Measurements from ENCODE around the gene ITIH6.
A peak's percentile ranks its signal among the peaks of the same experiment; 100 is the strongest.
"Not testable (repeated sequence)": the region's sequence is repeated elsewhere in the genome, so short reads cannot be mapped to it uniquely, and the experiment has no call there.

Gene ITIH6, protein sequence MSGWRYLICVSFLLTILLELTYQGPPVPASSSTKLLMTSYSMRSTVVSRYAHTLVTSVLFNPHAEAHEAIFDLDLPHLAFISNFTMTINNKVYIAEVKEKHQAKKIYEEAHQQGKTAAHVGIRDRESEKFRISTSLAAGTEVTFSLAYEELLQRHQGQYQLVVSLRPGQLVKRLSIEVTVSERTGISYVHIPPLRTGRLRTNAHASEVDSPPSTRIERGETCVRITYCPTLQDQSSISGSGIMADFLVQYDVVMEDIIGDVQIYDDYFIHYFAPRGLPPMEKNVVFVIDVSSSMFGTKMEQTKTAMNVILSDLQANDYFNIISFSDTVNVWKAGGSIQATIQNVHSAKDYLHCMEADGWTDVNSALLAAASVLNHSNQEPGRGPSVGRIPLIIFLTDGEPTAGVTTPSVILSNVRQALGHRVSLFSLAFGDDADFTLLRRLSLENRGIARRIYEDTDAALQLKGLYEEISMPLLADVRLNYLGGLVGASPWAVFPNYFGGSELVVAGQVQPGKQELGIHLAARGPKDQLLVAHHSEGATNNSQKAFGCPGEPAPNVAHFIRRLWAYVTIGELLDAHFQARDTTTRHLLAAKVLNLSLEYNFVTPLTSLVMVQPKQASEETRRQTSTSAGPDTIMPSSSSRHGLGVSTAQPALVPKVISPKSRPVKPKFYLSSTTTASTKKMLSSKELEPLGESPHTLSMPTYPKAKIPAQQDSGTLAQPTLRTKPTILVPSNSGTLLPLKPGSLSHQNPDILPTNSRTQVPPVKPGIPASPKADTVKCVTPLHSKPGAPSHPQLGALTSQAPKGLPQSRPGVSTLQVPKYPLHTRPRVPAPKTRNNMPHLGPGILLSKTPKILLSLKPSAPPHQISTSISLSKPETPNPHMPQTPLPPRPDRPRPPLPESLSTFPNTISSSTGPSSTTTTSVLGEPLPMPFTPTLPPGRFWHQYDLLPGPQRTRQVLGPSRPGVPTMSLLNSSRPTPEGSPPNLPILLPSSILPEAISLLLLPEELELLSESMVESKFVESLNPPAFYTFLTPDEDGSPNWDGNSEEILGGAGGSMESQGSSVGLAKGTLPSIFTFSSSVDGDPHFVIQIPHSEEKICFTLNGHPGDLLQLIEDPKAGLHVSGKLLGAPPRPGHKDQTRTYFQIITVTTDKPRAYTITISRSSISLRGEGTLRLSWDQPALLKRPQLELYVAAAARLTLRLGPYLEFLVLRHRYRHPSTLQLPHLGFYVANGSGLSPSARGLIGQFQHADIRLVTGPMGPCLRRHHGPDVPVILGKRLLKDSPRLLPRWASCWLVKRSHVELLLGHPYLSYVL

DNA sequence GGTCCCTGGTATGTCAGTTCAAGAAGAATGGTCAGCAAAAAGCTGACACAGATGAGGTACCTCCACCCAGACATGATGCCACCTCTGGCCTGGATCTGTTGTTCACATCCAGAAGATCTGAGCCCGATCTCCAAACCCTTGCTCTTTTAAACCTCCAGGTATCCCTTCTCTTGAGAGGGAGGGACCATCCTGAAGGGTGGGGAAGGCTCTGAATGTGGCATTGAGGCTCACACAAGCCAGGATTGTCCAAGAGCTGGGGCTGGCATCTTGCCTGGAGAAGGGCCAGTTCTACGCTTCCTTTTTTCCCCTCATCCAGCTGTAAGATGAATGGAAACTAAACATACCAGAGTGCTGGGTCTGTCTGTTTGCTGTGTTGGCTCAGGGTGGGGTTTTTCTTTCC, at the start of gene ITIH6:
Gene ITIH6 (minus strand): TSS at position 119 of the 400 bp plus-strand sequence. CDS start 45 bp downstream, at position 74.
- no peak for DNase-seq

DNA sequence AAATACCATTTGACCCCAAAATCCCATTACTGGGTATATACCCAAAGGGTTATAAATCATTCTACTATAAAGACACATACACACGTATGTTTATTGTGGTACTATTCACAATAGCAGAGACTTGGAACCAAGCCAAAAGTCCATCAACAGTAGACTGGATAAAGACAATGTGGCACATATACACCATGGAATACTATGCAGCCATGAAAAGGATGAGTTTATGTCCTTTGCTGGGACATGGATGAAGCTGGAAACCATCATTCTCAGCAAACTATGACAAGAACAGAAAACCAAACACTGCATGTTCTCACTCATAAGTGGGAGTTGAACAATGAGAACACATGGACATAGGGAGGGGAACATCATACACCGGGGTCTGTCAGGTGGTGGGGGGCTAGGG, 49.6 kb upstream of the ITIH6 start:
- not testable (repeated sequence) for DNase-seq

DNA sequence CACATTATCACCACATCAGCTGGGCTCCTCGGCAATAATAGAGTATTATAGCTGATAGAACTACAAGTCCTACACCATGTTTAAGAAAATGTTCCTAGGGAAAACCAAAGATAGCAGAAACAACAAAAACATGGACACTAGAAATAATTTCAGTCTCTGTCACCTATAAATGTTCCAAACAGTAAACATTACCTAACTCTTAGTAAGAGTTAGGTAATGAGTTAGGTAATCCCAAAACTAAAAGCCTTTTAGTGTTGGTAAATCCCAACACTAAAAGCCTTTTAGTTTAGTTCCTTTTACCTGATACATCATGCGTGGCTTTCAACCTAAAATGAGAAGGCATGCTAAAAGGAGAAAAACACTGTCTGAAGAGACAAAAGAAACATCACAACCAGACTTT, 45.0 kb upstream of the ITIH6 start:
- DNase-seq: no peak

DNA sequence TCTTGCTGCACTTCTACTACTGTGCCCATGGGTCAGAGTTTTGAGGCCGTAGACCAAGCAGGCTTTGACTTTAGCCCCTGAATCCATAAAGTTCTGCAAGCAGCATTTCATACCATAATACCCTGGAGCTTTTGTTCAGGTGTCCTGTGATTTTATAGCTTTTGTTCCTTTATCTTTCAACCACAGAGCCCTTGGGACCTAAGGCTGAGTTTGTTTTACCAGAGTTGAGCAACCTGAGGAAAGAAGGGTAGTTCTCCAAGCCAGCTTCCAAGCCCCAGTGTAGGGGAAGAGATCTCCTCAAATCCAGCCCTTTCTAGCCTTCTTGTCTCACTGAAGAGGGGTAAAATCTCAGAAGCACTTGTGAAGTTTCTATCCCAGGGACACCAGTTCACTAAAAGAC, 44.6 kb upstream of the ITIH6 start:
- DNase-seq: no peak

DNA sequence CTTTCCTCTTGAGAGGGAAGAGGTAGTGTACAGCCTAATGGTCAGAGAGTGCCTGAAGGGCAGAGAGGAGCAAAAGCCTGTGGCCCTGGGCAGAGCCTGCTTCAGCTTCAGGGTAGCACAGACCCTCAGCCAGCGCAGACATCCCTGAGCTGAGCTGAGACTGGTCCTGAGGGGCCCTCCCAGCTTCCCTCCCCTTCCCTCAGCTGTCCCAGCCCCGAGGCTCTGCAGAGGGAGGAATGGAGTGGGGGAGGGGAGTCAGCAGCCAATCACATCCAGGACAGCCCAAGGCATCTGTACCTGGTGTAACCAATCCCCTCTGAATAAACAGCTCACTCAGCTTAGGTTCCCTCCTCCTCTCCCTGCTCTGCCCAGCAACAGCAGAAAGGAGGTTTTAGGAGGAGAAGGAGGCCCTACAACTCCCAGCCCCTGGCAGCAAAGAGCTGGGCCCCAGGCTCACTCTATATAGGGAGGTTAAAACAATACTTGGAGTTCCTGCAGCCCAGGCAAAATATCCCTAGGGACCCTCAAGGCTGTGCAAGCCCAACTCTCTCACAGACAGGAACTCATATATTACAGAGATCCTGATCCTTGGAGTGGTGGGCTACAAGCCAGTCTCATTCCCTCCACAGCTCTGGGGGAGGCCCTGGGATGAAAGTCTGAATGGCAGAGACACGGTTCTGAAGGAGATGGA, 43.3 kb upstream of the ITIH6 start:
- DNase-seq: peak; percentile 7

DNA sequence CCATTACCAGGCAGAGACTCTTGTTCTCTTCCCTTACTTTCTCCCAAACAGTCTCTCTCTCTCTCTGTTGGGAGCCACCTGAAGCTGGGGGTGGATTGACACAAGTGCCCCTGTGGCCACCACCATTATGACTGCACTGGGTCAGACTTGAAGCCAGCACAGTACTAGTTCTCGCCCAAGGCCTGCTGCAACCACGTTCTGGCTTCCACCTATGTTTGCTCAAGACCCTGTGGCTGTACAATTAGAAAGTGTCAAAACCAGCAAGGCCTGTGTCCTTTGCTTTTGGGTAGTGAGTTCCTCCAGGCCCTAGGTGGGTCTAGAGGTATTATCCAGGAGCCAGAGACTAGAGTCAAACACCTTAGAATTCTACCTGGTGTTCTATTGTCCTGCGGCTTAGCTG, 40.5 kb upstream of the ITIH6 start:
- DNase-seq: no peak

DNA sequence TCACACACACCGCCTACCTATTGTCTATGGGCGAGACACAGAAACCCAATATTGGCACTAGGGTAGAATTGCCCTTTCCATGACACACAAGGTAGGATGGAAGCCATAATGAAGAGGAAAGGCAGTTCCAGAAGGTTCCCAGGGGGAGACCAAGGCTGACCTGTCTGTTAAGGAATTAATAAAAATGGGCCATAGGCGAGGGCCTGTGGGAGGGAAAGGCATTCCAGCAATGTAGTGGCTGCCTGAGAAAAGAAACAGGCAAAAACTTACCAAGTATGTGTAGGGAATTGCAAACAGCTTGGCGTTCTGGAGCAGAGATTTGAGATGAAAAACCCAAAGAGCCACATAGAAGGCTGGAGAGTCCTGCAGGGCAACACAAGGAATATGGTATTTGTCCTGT, 28.5 kb upstream of the ITIH6 start:
- peak; percentile 3 for DNase-seq

DNA sequence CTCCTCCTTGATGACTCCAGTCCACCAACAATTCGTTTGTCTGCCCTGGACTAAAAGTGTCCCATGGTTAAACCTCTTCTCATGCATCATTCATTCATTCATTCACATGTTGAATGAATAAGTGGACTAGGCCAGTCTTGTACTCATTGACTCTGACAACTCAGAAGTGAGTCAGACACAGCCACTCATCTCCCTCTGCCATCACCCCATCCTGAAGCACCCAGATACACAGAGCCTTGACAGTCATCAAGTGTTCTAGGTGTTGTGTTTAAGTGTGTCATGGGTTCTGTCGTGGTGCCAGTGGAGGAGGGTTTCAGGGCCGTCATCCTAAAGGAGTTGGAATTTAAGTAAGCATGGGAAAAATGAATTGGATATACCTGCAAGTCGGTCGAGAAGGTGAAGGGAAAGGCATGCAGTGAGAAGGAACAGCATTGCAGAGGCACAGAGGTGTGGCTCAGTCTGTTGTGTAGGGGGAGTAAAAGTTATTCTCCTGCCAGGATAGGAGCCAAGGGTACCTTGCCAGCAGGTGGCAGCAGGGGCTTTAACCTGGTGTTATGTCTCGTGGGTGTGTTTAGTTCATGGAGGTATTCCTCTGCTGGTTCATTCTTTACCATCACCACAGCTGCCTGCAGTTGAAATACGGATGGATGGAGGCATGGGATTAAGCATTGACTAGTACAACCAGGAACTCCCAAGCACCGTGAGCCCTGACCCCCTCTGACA, 27.8 kb upstream of the ITIH6 start:
- DNase-seq: no peak

DNA sequence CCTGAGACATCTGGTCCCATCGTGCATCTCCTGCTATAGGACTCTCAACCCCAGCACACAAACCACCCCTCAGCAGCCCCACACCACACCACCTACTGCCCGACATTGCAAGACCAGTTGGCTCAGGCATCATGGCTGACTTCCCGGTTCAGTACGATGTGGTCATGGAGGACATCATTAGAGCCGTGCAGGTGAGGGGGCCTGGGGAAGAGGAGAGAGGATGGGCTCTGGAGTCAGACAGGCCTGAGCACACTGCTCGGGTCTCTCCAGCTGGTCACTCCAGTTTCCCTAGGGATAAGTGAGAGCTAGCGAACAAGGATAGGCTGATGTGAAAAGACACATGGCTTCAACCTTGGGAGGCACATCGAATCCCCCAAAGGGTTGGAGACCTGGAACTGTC, 26.7 kb upstream of the ITIH6 start:
- DNase-seq: no peak

DNA sequence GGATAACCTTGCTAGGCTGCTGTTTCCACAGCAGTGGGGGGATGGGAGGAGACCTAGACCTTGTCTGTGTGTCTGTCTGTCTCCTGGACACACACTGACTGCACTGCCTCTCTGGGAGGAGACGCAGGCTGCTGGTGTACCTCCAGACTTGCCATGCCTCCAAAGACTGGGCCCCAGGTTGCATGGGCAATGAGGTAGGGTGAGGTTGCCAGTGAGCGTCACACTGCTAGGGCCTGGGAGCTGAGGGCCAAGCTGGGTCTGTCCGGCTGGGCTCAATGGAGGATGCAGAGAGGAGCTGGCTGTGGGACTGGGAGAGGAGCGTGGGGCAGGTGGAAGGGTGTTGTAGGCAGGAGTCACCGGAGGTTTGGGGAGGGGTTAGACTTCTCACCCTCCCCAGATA, 26.1 kb upstream of the ITIH6 start:
- DNase-seq: no peak

DNA sequence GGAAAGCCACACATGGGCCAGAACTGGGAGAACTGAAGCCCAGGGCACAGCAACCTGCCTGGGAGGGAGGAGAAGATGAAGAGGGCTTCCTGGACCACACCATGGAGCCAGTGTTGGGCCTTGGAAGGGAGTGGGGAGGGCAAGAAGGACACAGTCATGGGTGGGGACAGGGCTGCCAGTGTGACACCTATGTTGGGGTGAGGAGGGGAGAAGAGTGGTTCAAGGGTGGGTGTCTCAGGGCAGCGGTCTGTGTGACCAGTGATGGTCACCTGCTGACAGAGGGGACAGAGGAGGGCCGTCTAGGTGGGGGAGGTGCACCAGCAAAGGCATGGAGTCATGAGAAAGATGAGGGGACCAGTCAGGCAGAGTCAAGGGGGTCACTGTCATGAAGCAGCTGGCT, 23.3 kb upstream of the ITIH6 start:
- no peak for DNase-seq

DNA sequence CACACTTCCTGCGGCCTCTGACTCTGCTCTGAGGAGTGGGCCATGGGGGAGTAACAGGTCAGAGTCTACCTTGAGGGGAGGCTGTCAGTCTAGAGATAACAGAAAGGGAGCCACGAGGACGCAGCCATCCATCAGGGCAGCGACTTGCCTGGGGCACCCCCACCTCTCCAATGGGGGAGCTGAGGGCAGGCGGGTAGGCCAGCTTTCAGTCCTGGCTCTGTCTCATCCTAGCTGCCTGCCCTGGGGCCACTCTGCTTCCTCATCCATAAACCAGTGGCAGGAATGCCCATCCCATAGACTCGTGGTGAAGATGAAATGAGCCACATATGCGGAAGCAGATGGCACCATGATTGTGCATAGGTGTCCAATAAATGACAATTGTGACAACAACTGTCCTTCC, 22.7 kb upstream of the ITIH6 start:
- no peak for DNase-seq

DNA sequence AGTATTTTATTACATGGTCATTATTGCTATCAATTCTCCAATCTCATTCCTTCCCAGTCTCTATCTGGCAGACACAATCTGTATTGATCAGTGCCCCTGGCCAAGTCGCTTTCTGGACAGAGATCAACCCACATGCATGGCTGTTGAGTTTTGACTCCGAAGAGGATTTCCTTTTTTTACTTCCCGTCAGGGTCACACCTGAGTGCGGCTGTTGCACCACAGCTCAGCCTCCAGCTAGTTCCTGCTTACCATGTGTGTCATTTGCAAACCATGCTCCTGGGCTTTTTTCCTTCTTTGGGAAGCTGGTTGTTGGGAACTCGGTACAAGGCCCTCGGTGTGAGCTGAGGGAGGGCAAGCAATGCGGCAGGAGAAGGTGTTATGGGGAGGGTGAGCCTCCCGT, 21.1 kb upstream of the ITIH6 start:
- no peak for DNase-seq

DNA sequence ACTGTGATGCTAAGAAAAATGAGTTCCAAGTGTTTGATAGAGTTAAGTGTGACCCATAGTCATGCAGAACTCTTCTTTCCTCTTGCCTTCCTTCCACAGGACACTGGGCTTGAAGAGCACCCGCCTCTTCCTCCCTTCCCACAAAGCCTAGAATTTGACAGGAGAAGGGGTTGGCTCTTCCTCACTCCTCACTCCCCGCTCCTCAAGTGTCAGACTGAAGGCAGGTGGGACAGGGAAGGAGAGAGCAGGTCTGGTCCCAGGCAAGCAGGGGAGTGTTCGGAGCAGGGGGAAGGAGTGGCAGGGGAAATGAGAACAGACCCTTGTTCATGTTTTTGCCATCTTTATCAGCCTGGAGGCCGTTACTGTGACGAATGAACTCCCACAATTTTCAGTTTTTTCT, 20.2 kb upstream of the ITIH6 start:
- no peak for DNase-seq

DNA sequence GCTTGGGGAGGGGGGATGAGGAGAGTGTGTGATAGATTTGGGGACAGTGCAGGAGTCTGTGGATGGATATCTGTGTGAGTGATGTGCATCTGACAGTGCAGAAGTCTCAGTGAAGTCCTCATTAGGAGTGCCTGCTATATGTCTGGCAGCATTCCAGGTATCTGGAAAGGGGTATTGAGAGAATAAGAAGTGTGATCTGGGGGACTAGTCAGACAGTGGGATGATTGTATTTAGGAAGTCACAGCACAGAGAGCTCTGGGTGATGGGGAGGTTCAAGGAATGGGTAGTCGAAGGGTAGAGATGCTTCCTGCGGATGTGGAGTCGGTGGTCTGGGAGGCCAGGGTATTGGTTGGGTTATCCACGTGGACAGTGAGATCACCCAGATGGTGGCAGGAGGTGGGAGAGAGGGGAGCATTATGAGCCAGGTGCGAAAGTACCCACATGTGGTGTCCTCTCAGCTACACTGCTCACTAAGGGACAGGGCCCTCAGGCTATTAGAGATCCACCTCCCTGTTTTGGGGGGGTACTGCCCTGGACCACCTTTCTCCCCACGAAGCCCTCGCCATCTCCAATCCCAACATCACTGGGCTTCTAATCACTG, 19.3 kb upstream of the ITIH6 start:
- peak; percentile 8 for DNase-seq

DNA sequence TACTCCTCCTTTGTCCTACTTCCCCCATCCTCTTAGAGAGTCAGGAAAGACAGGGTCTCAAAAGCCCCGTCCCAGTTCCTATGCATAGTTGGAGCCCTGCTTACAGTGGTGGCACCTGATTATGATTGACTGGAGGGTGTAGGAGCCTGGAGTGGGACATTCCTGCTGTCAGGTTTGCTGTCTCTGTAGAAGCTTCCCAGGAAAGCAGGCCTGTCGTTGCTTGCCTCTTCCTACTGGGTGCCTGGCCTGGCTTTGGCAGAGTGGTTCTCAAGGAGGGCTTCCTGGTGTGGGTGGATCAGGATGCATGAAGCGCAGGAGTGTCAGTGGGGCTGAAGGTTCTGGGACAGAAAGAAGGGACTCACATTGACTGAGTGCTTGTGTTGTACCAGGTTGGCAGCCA, 14.3 kb upstream of the ITIH6 start:
- DNase-seq: no peak

DNA sequence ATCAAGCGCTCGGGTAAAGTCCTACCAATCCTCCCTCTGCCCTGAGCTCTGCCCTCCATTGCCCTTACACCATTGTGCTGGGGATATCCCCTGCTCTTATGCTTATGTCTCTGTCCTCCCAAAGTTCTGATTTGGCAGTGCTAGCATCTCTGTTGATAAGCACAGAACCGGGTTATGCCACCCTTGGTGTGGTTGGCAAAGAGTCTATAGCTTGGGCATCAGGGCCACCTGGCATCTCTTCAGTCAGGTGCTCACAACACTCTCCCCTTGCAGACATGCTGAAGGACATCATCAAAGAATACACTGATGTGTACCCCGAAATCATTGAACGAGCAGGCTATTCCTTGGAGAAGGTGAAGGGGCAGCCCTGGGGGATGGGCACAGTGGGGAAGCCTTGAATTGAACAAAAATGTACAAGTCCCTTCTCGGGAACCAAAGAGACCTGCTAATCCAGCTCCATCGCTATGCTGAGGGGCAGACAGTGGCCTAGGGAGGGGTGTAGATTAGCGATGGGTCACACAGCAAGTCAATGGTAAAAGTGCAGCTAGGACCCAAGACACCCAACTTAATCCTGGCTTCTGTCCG, 13.3 kb upstream of the ITIH6 start:
- DNase-seq: no peak

DNA sequence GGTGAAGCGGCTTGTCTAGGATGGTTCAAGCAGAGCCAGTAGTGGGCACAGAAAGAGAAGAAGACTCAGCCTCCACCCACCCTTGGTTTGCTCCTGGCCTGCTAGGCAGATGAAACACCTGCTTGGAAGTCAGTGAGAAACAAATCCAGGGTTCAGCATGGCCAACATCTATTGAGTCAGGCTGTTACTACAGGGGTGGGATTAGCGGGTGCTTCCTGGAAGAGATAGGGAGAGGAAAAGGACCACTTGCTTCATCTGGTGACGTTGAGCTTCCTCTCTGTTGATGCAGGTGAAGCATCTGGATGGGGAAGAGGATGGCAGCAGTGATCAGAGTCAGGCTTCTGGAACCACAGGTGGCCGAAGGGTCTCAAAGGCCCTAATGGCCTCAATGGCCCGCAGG, 12.5 kb upstream of the ITIH6 start:
- no peak for DNase-seq

DNA sequence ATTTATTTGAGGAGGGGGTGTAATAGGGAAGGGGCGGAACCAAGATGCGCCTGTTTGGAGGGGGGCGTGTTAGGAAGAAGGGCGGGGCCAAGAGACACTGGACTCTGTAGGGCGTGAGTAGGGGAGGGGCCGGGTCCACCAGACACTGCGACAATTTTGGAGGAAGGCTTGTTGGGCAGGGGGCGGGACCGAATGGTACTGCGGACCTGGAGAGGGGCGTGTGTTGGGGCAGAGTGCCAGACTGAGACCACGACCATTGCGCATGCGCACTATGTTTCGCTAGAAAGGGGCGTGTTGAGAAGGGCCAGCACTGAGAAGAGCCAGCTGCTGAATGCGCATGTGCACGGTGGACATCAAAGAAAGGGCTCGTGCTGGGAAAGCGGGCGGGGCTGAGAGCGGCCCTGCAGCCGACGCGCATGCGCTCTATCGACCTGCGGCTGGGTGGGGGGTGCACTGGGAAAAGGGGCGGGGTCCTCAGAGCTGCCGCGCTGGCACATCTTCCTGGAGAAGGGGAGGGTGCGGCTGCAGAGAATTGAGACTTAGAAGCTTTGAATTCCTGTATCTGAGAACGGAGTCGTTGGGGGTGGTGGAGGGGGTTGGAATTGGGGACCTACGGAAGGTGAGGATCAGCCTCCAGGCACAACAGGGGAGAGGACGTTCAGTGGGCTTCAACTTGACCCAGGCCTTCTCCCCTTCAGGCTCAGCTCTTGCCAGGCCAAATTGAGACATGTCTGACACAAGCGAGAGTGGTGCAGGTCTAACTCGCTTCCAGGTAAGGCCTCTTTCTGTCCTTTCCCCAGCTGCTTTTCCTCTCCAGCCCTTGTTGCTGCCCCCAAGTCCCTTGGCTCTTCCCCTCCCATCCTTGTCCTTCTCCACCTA, 10.8 kb upstream of the ITIH6 start:
- DNase-seq: peak; percentile 97

DNA sequence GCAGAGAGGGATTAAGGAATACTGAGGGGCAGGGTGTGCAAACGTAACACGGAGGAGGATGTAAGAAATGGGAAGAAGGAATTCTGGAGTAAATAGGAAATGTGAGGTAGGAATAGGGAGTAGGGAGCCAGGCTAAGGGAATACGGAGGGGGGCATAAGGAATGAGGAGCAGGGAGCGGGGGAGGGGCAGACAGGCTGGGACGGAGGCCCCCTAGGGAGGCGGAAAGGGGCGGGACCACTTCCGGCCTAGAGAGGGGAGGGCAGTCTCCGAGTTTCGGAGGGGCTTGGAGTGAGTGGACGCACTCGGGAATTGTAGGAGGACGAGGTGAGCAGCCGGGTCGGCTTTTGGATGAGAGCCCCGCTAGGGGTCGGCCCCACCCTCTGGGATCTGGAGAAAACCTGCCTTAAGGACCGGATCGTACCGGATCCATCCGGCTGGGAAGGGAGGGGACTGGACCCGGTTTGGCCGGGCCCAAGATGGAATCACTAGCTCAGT, 10.1 kb upstream of the ITIH6 start:
- DNase-seq: peak; percentile 76
